Renal cortical epithelial cell (primary cell): Measurements from ENCODE around the gene ATRNL1. TPM values are rescaled to one million over a fixed set of nuclear protein-coding genes. Genes with fewer than 3 reads are reported as not detected.

Experiments
- DNase-seq: peaks from one replicate; pipeline ENCODE4 v3.0.0-alpha.2; 2011; ENCODE audit warnings: low read depth
- total RNA-seq: library from RNA; depleted of rRNA; stranded (reverse); fragments of >200 nt; gene quantifications from 2 replicates; pipeline ENCODE4 v1.2.3, GENCODE V29; 2014

The ATRNL1 gene
- total RNA-seq, 1 donor from 2014 or later, result 12.3 TPM

DNA sequence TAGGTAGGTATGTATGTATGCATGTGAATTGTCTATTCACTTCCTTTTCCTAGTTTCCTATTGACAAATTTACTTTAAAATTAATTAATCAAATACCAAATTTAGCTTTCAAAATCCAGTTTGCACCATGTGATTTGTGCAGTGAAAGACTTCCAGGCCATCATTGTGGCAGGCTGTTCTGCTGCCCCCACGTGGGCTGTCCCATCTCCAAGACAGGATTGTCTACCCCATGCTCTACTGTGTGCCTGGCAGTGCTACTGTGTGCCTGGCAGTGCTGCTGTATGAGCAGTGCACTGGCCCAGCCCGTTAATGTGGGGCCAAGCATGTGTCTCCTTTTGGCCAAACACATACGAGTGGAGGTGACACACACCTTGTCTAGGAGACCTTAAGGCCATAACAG, 805.1 kb downstream of the ATRNL1 start:
- DNase-seq, result no peak

GRCh38 chr10:115902596-115902995, 809.4 kb downstream of the ATRNL1 start:
- no peak for DNase-seq

DNA sequence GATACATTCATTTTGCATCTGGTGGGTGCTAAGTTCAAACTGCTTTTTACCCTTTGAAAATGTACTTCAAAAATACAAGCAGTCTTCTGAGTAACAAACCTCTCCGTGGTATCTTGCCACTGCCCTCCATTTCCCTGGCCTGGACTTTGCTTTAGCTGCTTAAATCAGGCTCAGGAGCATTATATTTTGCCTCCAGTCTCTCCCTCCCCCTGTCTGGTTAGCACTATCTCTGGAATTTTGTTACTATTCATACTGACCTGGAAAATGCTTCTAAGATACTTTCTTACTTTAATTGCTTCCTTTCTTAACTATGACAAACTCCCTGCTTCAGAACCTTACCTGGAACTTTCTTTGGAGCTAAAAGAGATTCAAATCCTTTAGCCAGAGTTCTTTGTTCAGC, 810.0 kb downstream of the ATRNL1 start:
- peak; percentile 20 for DNase-seq

DNA sequence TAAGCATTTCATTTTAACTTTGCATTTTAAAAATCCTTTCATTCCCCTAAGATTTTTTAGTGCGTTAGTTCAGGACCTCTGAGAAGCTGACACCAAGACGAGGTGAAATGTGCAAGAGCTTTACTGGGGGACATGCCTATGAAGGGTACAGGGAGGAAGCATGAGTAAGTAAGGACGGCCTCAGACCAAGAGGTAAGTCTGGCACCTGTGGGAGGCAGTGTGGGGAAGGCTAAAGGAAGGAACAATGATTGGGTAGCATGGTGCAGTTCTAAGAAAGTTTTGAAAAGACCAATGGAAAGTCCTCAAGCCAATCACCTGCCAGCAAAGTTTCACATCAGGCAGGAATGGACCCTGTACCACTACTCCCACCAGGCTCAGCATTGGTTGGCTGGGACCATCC, 810.7 kb downstream of the ATRNL1 start:
- no peak for DNase-seq

DNA sequence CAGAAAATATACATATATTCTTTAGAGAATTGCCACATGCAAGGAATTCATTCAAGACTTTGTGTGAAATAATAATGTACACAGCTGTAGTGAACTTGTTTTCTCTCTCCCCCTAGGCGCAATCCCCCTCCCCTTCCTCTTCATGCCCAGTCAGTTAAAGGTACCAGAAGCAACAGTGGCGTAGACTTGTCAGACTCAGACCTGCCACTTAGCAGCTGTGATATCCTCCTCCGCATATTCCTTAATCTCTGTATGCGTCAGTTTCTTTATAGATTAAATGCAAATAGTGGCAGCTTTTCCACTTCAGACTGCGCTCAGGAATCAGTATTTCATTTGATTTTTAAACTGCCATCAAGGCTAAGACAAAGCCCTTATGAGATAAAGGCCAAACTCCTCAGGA, 815.9 kb downstream of the ATRNL1 start:
- DNase-seq, result no peak

- no peak for DNase-seq
Observed at GRCh38 chr10:115909962-115910731, 817.0 kb downstream of the ATRNL1 start.

DNA sequence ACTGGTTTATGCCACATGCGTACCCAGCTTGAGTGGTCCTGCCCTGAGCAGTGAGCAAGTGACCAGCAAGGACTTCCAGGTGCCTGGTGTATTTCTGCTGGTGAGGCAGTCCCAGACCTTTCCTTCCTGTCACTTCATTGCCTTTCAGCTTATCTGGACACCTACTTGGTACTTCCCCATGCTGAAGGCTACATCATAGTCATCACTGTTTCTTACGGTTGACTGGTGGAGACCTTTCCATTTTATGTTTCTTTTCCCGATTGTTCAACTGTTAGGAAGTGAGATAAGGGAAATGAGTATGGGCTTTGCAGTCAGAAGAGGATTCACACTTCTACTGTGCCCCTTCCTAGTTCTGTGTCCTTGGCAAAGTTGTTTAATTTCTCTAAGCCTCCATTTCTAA, 821.3 kb downstream of the ATRNL1 start:
- no peak for DNase-seq

DNA sequence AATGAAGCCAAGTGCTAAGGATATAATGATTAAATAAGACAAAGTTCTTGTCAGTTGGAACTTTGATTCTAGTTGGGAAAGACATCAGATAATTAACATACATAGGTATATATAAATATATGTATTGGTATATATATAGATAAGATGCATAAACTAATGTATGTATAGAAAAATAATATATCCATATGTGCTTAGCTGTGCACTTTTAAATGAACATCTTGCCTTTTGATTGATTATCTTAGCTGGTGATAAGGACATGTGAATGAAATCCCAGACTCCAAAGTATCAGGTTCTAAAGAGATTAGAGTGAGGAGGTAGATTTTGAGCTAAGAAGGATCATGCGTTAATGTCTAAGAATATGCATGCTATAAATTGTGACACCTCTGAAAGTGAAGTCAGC, 822.3 kb downstream of the ATRNL1 start:
- no peak for DNase-seq

DNA sequence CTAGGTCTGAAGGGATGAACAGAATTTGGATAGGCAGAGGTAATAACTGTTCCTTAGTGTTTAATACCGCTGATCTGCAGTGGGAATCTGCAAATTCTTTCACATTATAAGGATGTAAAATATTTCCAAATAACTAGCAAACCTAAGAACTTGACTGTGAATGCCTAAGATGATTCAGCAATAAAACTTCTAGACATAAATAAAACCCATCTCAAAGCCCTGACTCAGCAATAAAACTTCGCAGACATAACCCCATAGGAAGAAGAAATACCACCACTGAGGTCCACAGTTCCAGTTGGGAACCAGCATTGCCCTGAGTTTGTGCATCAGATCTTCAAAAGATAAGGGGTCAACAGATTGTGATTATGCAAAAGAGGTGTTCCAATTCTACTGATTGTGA, 825.6 kb downstream of the ATRNL1 start:
- peak; percentile 25 for DNase-seq

GRCh38 chr10:115921795-115922194, 828.6 kb downstream of the ATRNL1 start:
- DNase-seq, result peak; percentile 78

- no peak for DNase-seq
Observed at GRCh38 chr10:115931309-115931708, 838.1 kb downstream of the ATRNL1 start.

- DNase-seq, result no peak
Observed at GRCh38 chr10:115932099-115932498, 838.9 kb downstream of the ATRNL1 start.

DNA sequence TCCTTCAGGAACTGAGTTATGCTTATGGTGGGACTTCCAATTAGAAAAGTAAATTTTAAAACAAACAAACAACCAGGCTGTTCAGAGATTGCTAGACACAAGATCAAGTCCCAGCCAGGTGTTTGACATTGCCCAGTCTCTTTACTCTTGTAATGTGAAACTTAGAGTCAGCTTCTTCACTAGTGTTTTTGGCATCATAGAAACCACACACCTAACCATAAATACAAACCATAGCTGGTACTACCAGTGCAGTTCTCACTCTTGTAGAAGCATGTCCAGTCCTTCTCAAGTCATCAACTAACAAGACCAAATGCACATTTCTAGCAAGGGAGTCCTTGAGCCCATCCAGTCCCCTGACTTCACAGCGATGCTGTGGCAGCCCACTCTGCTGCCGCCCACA, 839.9 kb downstream of the ATRNL1 start:
- DNase-seq, result no peak

DNA sequence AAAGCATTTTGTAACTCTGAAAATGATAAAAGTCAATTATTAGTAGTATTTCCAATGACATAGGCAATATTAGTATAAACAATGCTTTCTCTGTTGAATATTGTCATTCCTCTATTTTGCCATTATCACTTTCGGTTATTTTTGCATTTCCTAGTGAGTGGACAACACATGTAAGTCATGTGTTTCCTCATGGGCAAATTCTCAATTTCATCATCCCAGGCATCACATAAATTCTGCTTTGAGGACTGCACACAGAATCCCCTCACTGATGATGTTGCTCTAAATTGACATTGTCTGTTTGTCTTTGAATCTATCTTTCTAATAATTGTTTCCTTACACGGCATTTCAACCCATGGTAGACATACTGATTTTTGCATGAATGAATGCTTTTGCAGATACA, 842.6 kb downstream of the ATRNL1 start:
- DNase-seq, result no peak

- DNase-seq, result peak; percentile 51
Observed at GRCh38 chr10:115936926-115937767, 844.0 kb downstream of the ATRNL1 start.

DNA sequence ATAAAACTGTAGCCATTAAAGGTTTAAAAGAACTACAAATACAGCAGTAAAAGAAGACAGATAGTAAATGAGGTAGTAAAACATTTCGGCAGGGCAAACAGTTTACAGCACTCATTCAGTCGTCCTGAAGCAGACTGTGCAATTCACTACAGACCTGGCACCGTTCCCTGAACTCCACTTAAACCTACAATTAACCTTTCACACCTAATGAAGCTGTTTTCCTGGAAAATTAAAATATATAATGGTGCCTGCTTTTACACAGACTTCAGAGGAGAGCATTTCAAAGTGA, 844.5 kb downstream of the ATRNL1 start:
- DNase-seq, result peak; percentile 38

DNA sequence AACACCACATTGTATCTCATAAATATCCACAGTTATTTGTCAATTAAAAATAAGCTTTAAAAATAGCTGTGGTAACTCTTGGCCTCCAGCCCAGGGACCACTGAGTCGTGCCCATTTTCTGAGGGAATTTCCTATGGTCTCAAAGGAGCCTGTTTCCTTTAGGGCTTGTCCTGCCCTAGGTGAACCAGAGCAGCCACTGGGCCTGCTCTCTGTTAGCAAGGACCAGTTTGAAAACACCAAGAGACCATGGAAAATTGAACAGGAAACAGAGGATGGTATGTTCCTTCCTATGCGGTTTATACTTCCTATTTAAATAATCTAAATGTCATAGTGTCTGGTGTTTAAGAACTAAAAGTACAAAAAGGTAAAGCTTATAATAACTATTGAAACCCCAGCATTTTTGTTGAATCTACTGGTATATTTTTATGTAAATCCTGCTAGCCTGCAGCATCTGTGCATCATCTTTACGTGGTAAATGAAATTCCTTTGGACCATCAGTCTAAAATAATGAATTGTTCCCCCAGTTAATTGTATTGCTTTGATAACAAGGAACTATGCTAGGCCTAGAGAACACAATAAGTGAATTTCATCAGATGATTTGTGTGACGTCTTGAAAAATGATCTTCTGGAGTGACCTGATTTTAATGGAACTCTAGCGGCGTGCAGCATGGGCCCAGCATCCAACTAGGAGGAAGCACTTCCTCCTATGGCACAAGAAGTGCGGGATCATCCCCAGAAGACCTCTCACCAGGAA, 846.1 kb downstream of the ATRNL1 start:
- DNase-seq, result peak; percentile 29

DNA sequence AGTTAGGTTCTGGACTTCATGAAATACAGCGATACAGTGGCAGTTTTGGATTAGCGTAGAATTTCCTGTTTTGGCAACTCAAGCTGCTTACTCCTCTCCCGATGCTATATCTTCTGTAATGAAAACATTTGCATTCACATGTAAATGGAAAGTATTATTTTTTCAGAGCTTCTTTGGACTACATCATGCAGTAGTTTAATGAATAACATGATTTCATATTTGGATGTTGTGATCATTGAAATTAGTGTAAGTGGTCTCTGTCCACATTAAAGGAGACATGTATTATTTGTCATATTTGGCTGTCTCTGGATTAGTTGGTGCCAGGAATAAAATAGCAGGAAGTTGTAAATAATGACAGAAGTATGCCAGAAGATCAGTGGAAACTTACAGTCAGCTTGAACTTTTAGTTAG, 848.2 kb downstream of the ATRNL1 start:
- no peak for DNase-seq

DNA sequence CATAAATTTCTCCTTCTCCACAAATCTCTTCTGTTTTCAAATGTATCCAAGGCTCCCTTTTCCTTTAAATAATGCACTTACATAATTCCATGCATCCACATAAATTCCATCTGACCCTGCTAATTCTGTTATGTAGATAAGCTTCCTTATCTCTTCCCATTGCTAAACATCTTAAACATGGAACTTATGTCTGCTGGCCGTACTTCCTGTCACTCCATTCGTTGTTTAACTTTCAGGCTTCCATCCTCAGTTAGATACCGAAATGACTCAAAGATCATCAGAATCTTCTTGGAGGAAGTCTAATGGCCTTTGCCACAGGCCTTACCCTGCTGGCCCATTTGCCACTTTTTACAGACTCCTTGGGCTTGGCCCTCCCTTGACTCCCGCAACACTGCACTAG, 848.9 kb downstream of the ATRNL1 start:
- no peak for DNase-seq

- no peak for DNase-seq
Observed at GRCh38 chr10:115944538-115944937, 851.4 kb downstream of the ATRNL1 start.

GRCh38 chr10:115945701-115946445, 852.7 kb downstream of the ATRNL1 start:
- DNase-seq, result no peak

- peak; percentile 92 for DNase-seq
Observed at GRCh38 chr10:115947104-115947503, 853.9 kb downstream of the ATRNL1 start.
